A549 (cell line): ENCODE measurements around the gene TTLL11. TPM values are rescaled to one million over a fixed set of nuclear protein-coding genes. Genes with fewer than 3 reads are reported as not detected.

ENCODE experiments used
- ATAC-seq, 2 experiments: fragments of 200-7000 bp in 1 of 2; fragments of >200 bp in 1 of 2; cut with Nextera tagmentation in 1 of 2; cut with Tn5 transposase in 1 of 2; 3 replicates each; pipeline versions ENCODE4 v1.8.0 to v1.9.1; 2018 to 2020; ENCODE audit warnings: mild to moderate bottlenecking in 1 of 2, moderate library complexity in 1 of 2
- CTCF ChIA-PET: fragments of 300-600 bp; sonication (Branson Sonifier 250); formaldehyde crosslinking; extraction: SDS; loops from one replicate; lab custom pipeline; 2021; ENCODE audit warnings: antibody characterized with exemption, inconsistent platforms; lab: Yijun Ruan, JAX
- POLR2A ChIA-PET: fragments of 350-600 bp; formaldehyde crosslinking; extraction: SDS; loops from one replicate; lab custom pipeline; 2021; ENCODE audit warnings: antibody characterized with exemption, inconsistent platforms; lab: Yijun Ruan, JAX
- DNase-seq, 2 experiments: peaks; one replicate each; pipeline versions ENCODE4 v3.0.0 to v3.0.0-alpha.2; 2011 to 2016; ENCODE audit warnings: low read depth in 1 of 2, low spot score in 1 of 2
- FAIRE-seq: peaks from 2 replicates; lab custom pipeline; 2011; peaks lifted over from hg19 to GRCh38; lab: Jason Lieb, UNC
- H3K27ac ChIP-seq, 2 experiments: fragments of >200 bp; sonication (Bioruptor Twin); formaldehyde crosslinking; 3 replicates each; pipeline ENCODE4 v1.5.1; 2016 to 2017
- H3K4me1 ChIP-seq: fragments of >200 bp; sonication (Bioruptor Twin); formaldehyde crosslinking; 3 replicates; pipeline ENCODE4 v1.6.1; 2016
- H3K4me2 ChIP-seq: fragments of >200 bp; sonication (Bioruptor Twin); formaldehyde crosslinking; 3 replicates; pipeline ENCODE4 v1.6.1; 2016
- H3K4me3 ChIP-seq: fragments of >200 bp; sonication (Bioruptor Twin); formaldehyde crosslinking; 3 replicates; pipeline ENCODE4 v1.5.1; 2016
- H3K9me3 ChIP-seq: fragments of >200 bp; sonication (Bioruptor Twin); formaldehyde crosslinking; 3 replicates; pipeline ENCODE4 v1.6.1; 2016
- ATOH8 ChIP-seq: fragments of 250-450 bp; sonication (Bioruptor Pico); IDR thresholded peaks from 2 replicates; pipeline ENCODE4 v1.5.0; 2020; ENCODE audit warnings: low read depth, mild to moderate bottlenecking, moderate library complexity
- BHLHE40 ChIP-seq: IDR thresholded peaks from 2 replicates; pipeline ENCODE4 v1.6.1; 2012; ENCODE audit warnings: low read depth, low read length, inconsistent platforms
- CBX8 ChIP-seq: fragments of 200-600 bp; sonication (generic); IDR thresholded peaks from 2 replicates; pipeline ENCODE4 v1.6.1; 2016
- CHD2 ChIP-seq: fragments of 150-350 bp; IDR thresholded peaks from 2 replicates; pipeline ENCODE4 v1.6.1; 2014; ENCODE audit warnings: low read length; ENCODE audit not compliant: partially characterized antibody
- ELK1 ChIP-seq: fragments of 150-350 bp; IDR thresholded peaks from 2 replicates; pipeline ENCODE4 v1.6.1; 2014; ENCODE audit warnings: low read depth, mild to moderate bottlenecking, low read length
- ESRRA ChIP-seq: fragments of 150-350 bp; IDR thresholded peaks from 2 replicates; pipeline ENCODE4 v1.6.1; 2014; ENCODE audit warnings: mild to moderate bottlenecking, low read length, borderline replicate concordance
- GATA3 ChIP-seq: IDR thresholded peaks from 2 replicates; pipeline ENCODE4 v1.6.1; 2012; ENCODE audit warnings: borderline replicate concordance
- HDAC2 ChIP-seq: fragments of 200-600 bp; sonication (generic); IDR thresholded peaks from 2 replicates; pipeline ENCODE4 v1.6.1; 2016
- HEYL ChIP-seq: fragments of 250-450 bp; sonication (Bioruptor Pico); IDR thresholded peaks from 2 replicates; pipeline ENCODE4 v1.8.0; 2021; ENCODE audit warnings: mild to moderate bottlenecking, moderate library complexity
- JUNB ChIP-seq: fragments of >200 bp; sonication (Bioruptor Twin); formaldehyde crosslinking; IDR thresholded peaks from 2 replicates; pipeline ENCODE4 v1.6.1; 2016
- KDM1A ChIP-seq: fragments of 200-600 bp; sonication (generic); IDR thresholded peaks from 2 replicates; pipeline ENCODE4 v1.6.1; 2016; ENCODE audit warnings: low read depth, mild to moderate bottlenecking
- KDM5A ChIP-seq: fragments of 200-600 bp; sonication (generic); IDR thresholded peaks from 2 replicates; pipeline ENCODE4 v1.6.1; 2016; ENCODE audit warnings: antibody characterized with exemption, mild to moderate bottlenecking
- MAZ ChIP-seq: fragments of 150-350 bp; IDR thresholded peaks from 2 replicates; pipeline ENCODE4 v1.6.1; 2014; ENCODE audit warnings: antibody characterized with exemption, low read depth, low read length, borderline replicate concordance
- NFE2L2 ChIP-seq: fragments of 150-350 bp; conservative IDR thresholded peaks from 2 replicates; pipeline ENCODE4 v1.6.1; 2014; ENCODE audit warnings: low read length
- NR3C1 ChIP-seq: fragments of >200 bp; sonication (Bioruptor Twin); formaldehyde crosslinking; IDR thresholded peaks from 3 replicates; pipeline ENCODE4 v1.6.1; 2017
- PHF8 ChIP-seq: fragments of 200-600 bp; sonication (generic); IDR thresholded peaks from 2 replicates; pipeline ENCODE4 v1.6.1; 2016; ENCODE audit warnings: low read depth, mild to moderate bottlenecking, antibody characterized with exemption, moderate library complexity, borderline replicate concordance
- POLR2AphosphoS2 ChIP-seq: conservative IDR thresholded peaks from 2 replicates; pipeline ENCODE4 v1.6.1; 2012; ENCODE audit warnings: low read length, improper control_type of control experiment, inconsistent platforms
- RAD21 ChIP-seq, 2 experiments: fragments of >200 bp in 1 of 2; sonication (Bioruptor Twin) in 1 of 2; formaldehyde crosslinking in 1 of 2; IDR thresholded peaks in 1 of 2; conservative IDR thresholded peaks in 1 of 2; 2 replicates in 1 of 2; 3 replicates in 1 of 2; pipeline ENCODE4 v1.6.1; 2012 to 2018; ENCODE audit warnings: inconsistent platforms in 1 of 2
- RCOR1 ChIP-seq: fragments of 150-350 bp; IDR thresholded peaks from 2 replicates; pipeline ENCODE4 v1.6.1; 2014; ENCODE audit warnings: antibody characterized with exemption, low read length, low read depth
- REST ChIP-seq: fragments of 200-600 bp; sonication (generic); IDR thresholded peaks from 2 replicates; pipeline ENCODE4 v1.6.1; 2016; ENCODE audit warnings: antibody characterized with exemption, mild to moderate bottlenecking, moderate library complexity
- RFX5 ChIP-seq: fragments of 450-650 bp; IDR thresholded peaks from 2 replicates; pipeline ENCODE4 v1.7.1; 2014; ENCODE audit warnings: antibody characterized with exemption, mild to moderate bottlenecking, moderate library complexity
- RNF2 ChIP-seq: fragments of 200-600 bp; sonication (generic); IDR thresholded peaks from 2 replicates; pipeline ENCODE4 v1.6.1; 2016; ENCODE audit warnings: low read depth, mild to moderate bottlenecking, antibody characterized with exemption, moderate library complexity, borderline replicate concordance
- SMC3 ChIP-seq: fragments of >200 bp; sonication (Bioruptor Twin); formaldehyde crosslinking; IDR thresholded peaks from 3 replicates; pipeline ENCODE4 v1.6.1; 2018; ENCODE audit warnings: inconsistent platforms
- TP53 ChIP-seq: fragments of 250-450 bp; sonication (Bioruptor Pico); IDR thresholded peaks from 2 replicates; pipeline ENCODE4 v1.5.0; 2021; ENCODE audit warnings: mild to moderate bottlenecking, moderate library complexity
- ZC3H11A ChIP-seq: fragments of 450-650 bp; IDR thresholded peaks from 2 replicates; pipeline ENCODE4 v1.6.1; 2014; ENCODE audit warnings: antibody characterized with exemption, mild to moderate bottlenecking
- ZNF302 ChIP-seq: fragments of 250-450 bp; sonication (Bioruptor Pico); IDR thresholded peaks from 2 replicates; pipeline ENCODE4 v1.9.0; 2021; ENCODE audit warnings: inconsistent platforms, mild to moderate bottlenecking, moderate library complexity
- WGBS: methylation state at CpG from one replicate; pipeline ENCODE4 v1.1.6; 2017; ENCODE audit errors: missing lambda C conversion rate; 5-methylcytosine and 5-hydroxymethylcytosine counted together
- polyA plus RNA-seq, 4 experiments: library from polyadenylated mRNA; depleted of rRNA in 3 of 4; stranded (reverse); fragments of >200 nt; fragmentation: RNase III in 1 of 4; extraction: RNeasy Plus Mini Kit Qiagen cat#74134 plus additional on column Dnase treatment in 1 of 4; gene quantifications; 2 replicates in 3 of 4; 3 replicates in 1 of 4; pipeline ENCODE4 v1.2.3, GENCODE V29; 2011 to 2017
- TF ChIP-seq, protein P1 (sequence below): fragments of >200 bp; sonication (Bioruptor Twin); formaldehyde crosslinking; IDR thresholded peaks from 2 replicates; pipeline ENCODE4 v1.6.1; 2016

The TTLL11 gene
- polyA plus RNA-seq, 2 of the 4 experiments (the other 2 are of a cell fraction), result 1.8 to 2.6 TPM

DNA sequence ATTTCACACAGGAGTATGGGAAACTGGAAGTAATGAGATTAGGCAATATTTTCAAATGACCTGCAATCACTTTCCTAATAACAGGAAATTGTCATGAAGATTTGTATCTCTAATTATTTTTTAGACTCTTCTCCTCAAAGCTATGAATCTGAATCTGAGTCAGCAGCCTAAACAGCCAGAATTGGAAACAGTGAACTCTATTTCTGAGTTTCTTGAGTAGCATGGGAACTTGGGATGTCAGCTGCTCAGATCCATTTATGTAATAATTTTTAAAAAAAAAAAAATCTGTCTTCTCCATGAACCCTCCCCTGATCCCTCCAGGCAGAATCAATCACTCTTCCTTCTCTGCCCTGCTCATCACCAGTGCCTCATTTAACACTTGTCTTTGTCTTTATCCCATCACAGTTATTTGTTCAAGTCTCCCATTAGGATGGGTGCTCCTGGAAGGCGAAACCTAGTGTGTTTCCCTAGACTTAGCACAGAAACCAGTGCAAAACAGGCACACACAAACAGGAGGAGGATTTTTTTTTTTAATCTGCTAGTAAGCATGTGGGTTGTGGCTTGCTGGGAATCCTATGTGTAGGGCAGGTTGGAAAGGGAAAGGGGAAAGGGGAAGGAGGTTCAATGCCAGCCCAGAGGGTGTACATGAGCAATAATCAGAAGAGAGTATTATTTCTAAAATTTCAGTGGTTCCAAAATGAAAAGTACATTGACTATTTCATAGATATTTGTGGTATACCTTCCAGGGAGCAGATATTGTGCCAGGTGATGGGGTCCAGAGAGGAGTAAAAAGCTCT lies 186.8 kb downstream of the TTLL11 start:
- no peak for ATAC-seq
- ChIA-PET POLR2A (no interaction called here), CTCF (interaction anchor here (1.6 kb wide), 1 partner anchor 10 kb away, joined by 6 read pairs; no protein-coding TSS in a partner anchor)
- H3K9me3 ChIP-seq, result no peaks in the 10 kb centered on the region
- no peaks in the 10 kb centered on the region for H3K4me1 ChIP-seq
- FAIRE-seq, result no peak
- no peak for TF ChIP-seq HDAC2
- TF ChIP-seq, all 56 proteins: peak for 0
- 77% methylated on average over 1 of the region's 1 CpG for WGBS
- H3K4me3 ChIP-seq, result no peak overlapping the region
- no peak overlapping the region for H3K4me2 ChIP-seq
- no peak overlapping the region for H3K27ac ChIP-seq
- no peak for DNase-seq

DNA sequence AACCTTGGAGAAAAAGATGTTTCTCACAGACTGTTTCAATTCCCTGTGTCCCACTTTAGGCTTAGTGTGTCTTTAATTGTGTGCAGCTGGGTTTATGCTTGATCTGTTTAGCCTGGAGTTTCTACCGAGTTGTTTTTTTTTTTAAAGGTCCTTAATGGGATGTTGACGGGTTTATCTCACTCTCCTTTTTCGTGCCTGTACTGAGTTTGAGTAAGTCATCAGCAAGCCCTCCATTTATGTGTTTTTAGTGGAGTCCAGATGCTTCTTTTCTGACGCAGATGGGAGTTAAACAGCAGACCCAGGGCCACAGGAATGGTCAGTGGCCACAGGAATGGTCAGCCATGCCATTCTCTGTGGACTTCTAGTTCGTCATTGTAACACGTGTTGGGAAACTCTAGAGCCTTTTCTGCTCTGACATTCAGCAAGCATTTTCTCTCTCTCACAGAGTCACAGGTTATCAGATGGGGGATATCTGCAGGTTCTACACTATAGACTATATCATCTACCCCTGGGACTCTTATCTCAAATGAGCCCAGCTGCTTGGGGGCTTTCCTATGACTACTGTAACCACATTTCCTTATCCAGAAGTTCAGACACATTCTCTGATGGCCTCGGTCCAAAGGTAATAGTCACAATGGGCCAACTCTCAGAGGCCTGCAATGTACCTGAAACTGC lies 190.5 kb downstream of the TTLL11 start:
- no peak overlapping the region for H3K27ac ChIP-seq
- ChIA-PET CTCF (no interaction called here), POLR2A (no interaction called here)
- FAIRE-seq (no peak), ATAC-seq (no peak), DNase-seq (no peak)
- no peak overlapping the region for H3K4me2 ChIP-seq
- no peak overlapping the region for H3K4me3 ChIP-seq
- no peaks in the 10 kb centered on the region for H3K4me1 ChIP-seq
- peaks cover 10% of the 10 kb centered on the region; the same call in 2 of the 3 replicates for H3K9me3 ChIP-seq
- TF ChIP-seq NFE2L2, result no peak
- TF ChIP-seq RFX5, result no peak
- TF ChIP-seq BHLHE40, result no peak
- TF ChIP-seq ESRRA, result no peak
- TF ChIP-seq CHD2, result no peak
- TF ChIP-seq SMC3, result no peak
- no peak for TF ChIP-seq PHF8
- TF ChIP-seq RAD21 (conservative IDR thresholded peaks at IDR 0.05 in 1 of 2, IDR thresholded peaks at IDR 0.05 in 1 of 2), result no peak
- no peak for TF ChIP-seq TP53 (CRISPR knock-in tag)
- TF ChIP-seq NR3C1, result no peak
- TF ChIP-seq KDM1A, result no peak
- no peak for TF ChIP-seq RCOR1
- WGBS, result 57% methylated on average over 7 of the region's 7 CpGs

- Histone ChIP-seq H3K9me3 (peaks cover 10% of the 10 kb centered on the region; the same call in 2 of the 3 replicates), H3K4me1 (no peaks in the 10 kb centered on the region), H3K4me3 (no peak overlapping the region), H3K27ac (no peak overlapping the region)
- WGBS, result 73% methylated on average over 3 of the region's 3 CpGs
- DNase-seq (no peak), ATAC-seq (no peak), FAIRE-seq (no peak)
- POLR2A ChIA-PET, result no interaction called here
- CTCF ChIA-PET, result no interaction called here
- TF ChIP-seq ELK1 (no peak), ZNF302 (no peak), NR3C1 (no peak), ZC3H11A (no peak), POLR2AphosphoS2 (no peak), NFE2L2 (no peak), GATA3 (no peak), KDM5A (no peak), JUNB (no peak), CBX8 (no peak), BHLHE40 (no peak), MAZ (no peak), REST (no peak), ATOH8 (CRISPR knock-in tag) (no peak), RNF2 (no peak), HEYL (CRISPR knock-in tag) (no peak)
- TF ChIP-seq, protein P1, sequence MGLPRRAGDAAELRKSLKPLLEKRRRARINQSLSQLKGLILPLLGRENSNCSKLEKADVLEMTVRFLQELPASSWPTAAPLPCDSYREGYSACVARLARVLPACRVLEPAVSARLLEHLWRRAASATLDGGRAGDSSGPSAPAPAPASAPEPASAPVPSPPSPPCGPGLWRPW, result no peak
- TF ChIP-seq, all 56 proteins: peak for 0
- no peak overlapping the region for H3K4me2 ChIP-seq
Observed at GRCh38 chr9:121901616-121902015, 191.5 kb downstream of the TTLL11 start.
